GM12878 (cell line): ENCODE measurements around the gene PREX1. TPM values are rescaled to one million over a fixed set of nuclear protein-coding genes. Genes with fewer than 3 reads are reported as not detected.

ENCODE experiments used
- ATAC-seq: fragments of 200-7000 bp; cut with Tn5 transposase; 3 replicates; pipeline ENCODE4 v1.9.1; 2020; ENCODE audit warnings: mild to moderate bottlenecking, moderate library complexity
- BruUV-seq: library from RNA; stranded (reverse); fragments of 400-500 nt; replicated peaks from 2 replicates; lab custom pipeline; 2021; lab: Mats Ljungman, UMichigan
- CTCF ChIA-PET: fragments of 300-600 bp; sonication (Branson Sonifier 250); formaldehyde crosslinking; extraction: SDS; loops from one replicate; lab custom pipeline; 2021; ENCODE audit warnings: inconsistent platforms; lab: Yijun Ruan, JAX
- POLR2A ChIA-PET: fragments of 350-600 bp; formaldehyde crosslinking; extraction: SDS; loops from one replicate; lab custom pipeline; 2021; ENCODE audit warnings: inconsistent platforms; lab: Charles Lee
- RAD21 ChIA-PET: fragments of 300-600 bp; sonication (Branson Sonifier 250); formaldehyde crosslinking; loops from one replicate; lab custom pipeline; 2023; ENCODE audit warnings: antibody characterized with exemption; ENCODE audit not compliant: unreplicated experiment; lab: Charles Lee
- SMC1A ChIA-PET: fragments of 300-600 bp; sonication (Branson Sonifier 250); formaldehyde crosslinking; loops from one replicate; lab custom pipeline; 2023; ENCODE audit not compliant: unreplicated experiment, uncharacterized antibody; lab: Charles Lee
- DNase-seq: peaks from one replicate; pipeline ENCODE4 v3.0.0-alpha.2; 2011; ENCODE audit warnings: low read depth, low spot score
- FAIRE-seq: peaks from 3 replicates; lab custom pipeline; 2011; peaks lifted over from hg19 to GRCh38; lab: Jason Lieb, UNC
- H2AFZ ChIP-seq: 2 replicates; pipeline ENCODE4 v1.6.0; 2011; ENCODE audit warnings: low read depth, low read length, control low read depth; ENCODE audit not compliant: control insufficient read depth
- H3K27ac ChIP-seq: 2 replicates; pipeline ENCODE4 v1.5.1; 2011; ENCODE audit warnings: control low read depth; ENCODE audit not compliant: control insufficient read depth, insufficient read depth
- H3K27me3 ChIP-seq, 2 experiments: replicated peaks in 1 of 2; 2 replicates each; pipeline versions ENCODE4 v1.6.0 to v1.6.1; 2011; ENCODE audit warnings: low read length in 1 of 2; ENCODE audit not compliant: control insufficient read depth in 2 of 2, insufficient read depth in 2 of 2
- H3K36me3 ChIP-seq, 2 experiments: 2 replicates each; pipeline ENCODE4 v1.5.1; 2011; ENCODE audit warnings: low read length in 1 of 2; ENCODE audit not compliant: control insufficient read depth in 2 of 2, insufficient read depth in 2 of 2
- H3K4me1 ChIP-seq: 2 replicates; pipeline ENCODE4 v1.6.1; 2011; ENCODE audit warnings: mild to moderate bottlenecking, low read length, moderate library complexity, mixed read lengths; ENCODE audit not compliant: control insufficient read depth, insufficient read depth
- H3K4me2 ChIP-seq: 2 replicates; pipeline ENCODE4 v1.6.0; 2011; ENCODE audit warnings: control low read depth; ENCODE audit not compliant: control insufficient read depth, insufficient read depth
- H3K4me3 ChIP-seq: fragments of 200-600 bp; sonication (generic); 2 replicates; pipeline ENCODE4 v1.5.1; 2016
- H3K79me2 ChIP-seq: 2 replicates; pipeline ENCODE4 v1.6.0; 2011; ENCODE audit warnings: low read length; ENCODE audit not compliant: control insufficient read depth, insufficient read depth
- H3K9ac ChIP-seq: 2 replicates; pipeline ENCODE4 v1.8.0; 2011; ENCODE audit warnings: low read length, control low read depth, mixed read lengths; ENCODE audit not compliant: control insufficient read depth, insufficient read depth
- H3K9me3 ChIP-seq: replicated peaks from 3 replicates; pipeline ENCODE4 v1.5.1; 2011; ENCODE audit warnings: mild to moderate bottlenecking, low read length; ENCODE audit not compliant: control insufficient read depth, insufficient read depth
- H4K20me1 ChIP-seq: 2 replicates; pipeline ENCODE4 v1.6.0; 2011; ENCODE audit not compliant: control insufficient read depth, insufficient read depth
- CHD1 ChIP-seq: IDR thresholded peaks from 2 replicates; pipeline ENCODE4 v1.6.1; 2012; ENCODE audit warnings: low read depth, low read length, improper control_type of control experiment
- CUX1 ChIP-seq: IDR thresholded peaks from 2 replicates; pipeline ENCODE4 v1.6.1; 2012; ENCODE audit warnings: improper control_type of control experiment, low read depth, low read length; ENCODE audit not compliant: insufficient replicate concordance
- DPF2 ChIP-seq: fragments of 450-650 bp; IDR thresholded peaks from 2 replicates; pipeline ENCODE4 v1.6.1; 2017; ENCODE audit warnings: mild to moderate bottlenecking
- FOS ChIP-seq: IDR thresholded peaks from 3 replicates; pipeline ENCODE4 v1.6.1; 2011; ENCODE audit warnings: borderline replicate concordance; ENCODE audit not compliant: insufficient read length; ENCODE audit errors: extremely low read depth
- HDAC6 ChIP-seq: fragments of 200-600 bp; sonication (generic); IDR thresholded peaks from one replicate; pipeline ENCODE4 v1.8.0; 2017; ENCODE audit warnings: antibody characterized with exemption; ENCODE audit not compliant: unreplicated experiment
- SRF ChIP-seq, 2 experiments: IDR thresholded peaks; 2 replicates each; pipeline ENCODE4 v1.6.1; 2011; ENCODE audit warnings: low read depth in 2 of 2, low read length in 2 of 2, mild to moderate bottlenecking in 1 of 2, moderate library complexity in 1 of 2
- ZNF274 ChIP-seq: IDR thresholded peaks from one replicate; pipeline ENCODE4 v1.8.0; 2011; ENCODE audit not compliant: insufficient read length, insufficient read depth
- WGBS: methylation state at CpG from one replicate; pipeline ENCODE4 v1.1.6; 2016; ENCODE audit warnings: low lambda C conversion rate; ENCODE audit not compliant: insufficient replicate concordance, insufficient coverage; ENCODE audit errors: missing lambda C conversion rate; 5-methylcytosine and 5-hydroxymethylcytosine counted together
- in situ Hi-C: fragments of 300-500 bp; cut with MboI; formaldehyde crosslinking; loops from 9 replicates; pipeline ENCODE4 v1.14.3; 2018; ENCODE audit warnings: mixed read lengths
- intact Hi-C: fragments of 100-400 bp; cut with micrococcal nuclease; formaldehyde crosslinking; loops from one replicate; pipeline ENCODE4 v1.14.2; 2022; ENCODE audit not compliant: unreplicated experiment
- polyA plus RNA-seq, 11 experiments: library from polyadenylated mRNA; depleted of rRNA in 4 of 11; unstranded in 6 of 11; stranded (reverse) in 5 of 11; fragments of >200 nt; fragmentation: Nextera tagmentation in 4 of 11; fragmentation: Illumina TruSeq in 1 of 11; extraction: Ambion mirVana in 4 of 11; extraction: Trizol in 1 of 11; gene quantifications; 1 replicate in 1 of 11; 2 replicates in 10 of 11; pipeline versions ENCODE4 v1.2.1 to v1.2.3, GENCODE V29; 2011 to 2016; ENCODE audit warnings: inconsistent platforms in 2 of 11, missing spikeins in 2 of 11, low read depth in 1 of 11
- total RNA-seq, 4 experiments: library from RNA; depleted of rRNA in 3 of 4; stranded (reverse); fragments of >200 nt in 3 of 4; fragmentation: Illumina TruSeq in 1 of 4; extraction: Trizol in 1 of 4; gene quantifications; 2 replicates each; pipeline versions ENCODE4 v1.2.1 to v1.2.3, GENCODE V29; 2013 to 2021
- TF ChIP-seq, protein P1 (sequence below): fragments of 450-650 bp; formaldehyde crosslinking; IDR thresholded peaks from 2 replicates; pipeline ENCODE4 v1.5.0; 2022; ENCODE audit warnings: mild to moderate bottlenecking, missing genetic modification characterization
- TF ChIP-seq, protein P2 (sequence below): fragments of 450-650 bp; IDR thresholded peaks from 2 replicates; pipeline ENCODE4 v1.6.1; 2016; ENCODE audit warnings: mild to moderate bottlenecking

The PREX1 gene
- total and polyA plus RNA-seq, 10 of the 15 experiments (the other 5 are each of a cell fraction or from before 2014, with no cell fraction given): 2.6 to 114 (median 38.9) TPM

DNA sequence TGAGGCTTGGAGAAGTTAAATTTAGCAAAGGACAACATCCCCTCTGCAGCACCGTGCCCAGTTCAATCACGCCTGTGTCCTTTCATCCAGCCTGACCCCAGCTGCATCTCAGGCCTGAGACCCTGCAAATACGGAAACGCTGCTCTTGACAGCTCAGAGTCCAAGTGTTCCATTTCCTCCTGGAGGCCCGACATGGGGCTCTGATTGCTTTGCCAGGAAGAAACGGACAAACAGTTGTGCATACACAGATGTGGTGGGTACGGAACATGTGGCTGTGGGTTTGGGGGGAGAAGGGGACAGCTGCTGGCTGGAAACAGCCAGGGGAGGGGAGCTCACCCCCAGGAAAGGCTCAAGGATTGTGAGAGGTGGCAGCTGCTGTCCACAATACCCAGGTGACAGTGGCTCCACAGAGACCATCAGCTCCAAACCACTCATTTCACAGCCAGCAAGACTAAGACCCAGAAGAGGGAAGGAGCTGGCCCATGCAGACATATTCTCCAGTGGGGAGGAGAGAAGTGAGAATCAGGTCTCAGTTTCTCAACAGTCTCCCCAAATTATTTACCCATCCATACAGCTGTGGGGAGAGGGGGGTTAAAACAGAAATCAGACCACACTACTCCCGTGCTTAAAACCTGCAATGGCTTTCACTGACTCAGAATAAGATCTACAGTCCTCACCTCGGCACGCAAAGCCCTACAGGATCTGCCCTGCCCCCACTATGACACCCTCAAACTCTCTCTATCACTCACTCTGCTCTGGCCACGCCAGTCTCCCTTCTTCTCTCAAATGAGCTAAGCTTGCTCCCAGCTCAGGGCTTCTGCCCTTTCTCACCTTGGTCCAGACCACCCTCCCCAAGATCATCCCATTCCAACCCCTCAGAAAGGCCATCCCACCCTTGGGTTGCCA lies 89.1 kb downstream of the PREX1 start (continued):
- TF ChIP-seq, protein P1, sequence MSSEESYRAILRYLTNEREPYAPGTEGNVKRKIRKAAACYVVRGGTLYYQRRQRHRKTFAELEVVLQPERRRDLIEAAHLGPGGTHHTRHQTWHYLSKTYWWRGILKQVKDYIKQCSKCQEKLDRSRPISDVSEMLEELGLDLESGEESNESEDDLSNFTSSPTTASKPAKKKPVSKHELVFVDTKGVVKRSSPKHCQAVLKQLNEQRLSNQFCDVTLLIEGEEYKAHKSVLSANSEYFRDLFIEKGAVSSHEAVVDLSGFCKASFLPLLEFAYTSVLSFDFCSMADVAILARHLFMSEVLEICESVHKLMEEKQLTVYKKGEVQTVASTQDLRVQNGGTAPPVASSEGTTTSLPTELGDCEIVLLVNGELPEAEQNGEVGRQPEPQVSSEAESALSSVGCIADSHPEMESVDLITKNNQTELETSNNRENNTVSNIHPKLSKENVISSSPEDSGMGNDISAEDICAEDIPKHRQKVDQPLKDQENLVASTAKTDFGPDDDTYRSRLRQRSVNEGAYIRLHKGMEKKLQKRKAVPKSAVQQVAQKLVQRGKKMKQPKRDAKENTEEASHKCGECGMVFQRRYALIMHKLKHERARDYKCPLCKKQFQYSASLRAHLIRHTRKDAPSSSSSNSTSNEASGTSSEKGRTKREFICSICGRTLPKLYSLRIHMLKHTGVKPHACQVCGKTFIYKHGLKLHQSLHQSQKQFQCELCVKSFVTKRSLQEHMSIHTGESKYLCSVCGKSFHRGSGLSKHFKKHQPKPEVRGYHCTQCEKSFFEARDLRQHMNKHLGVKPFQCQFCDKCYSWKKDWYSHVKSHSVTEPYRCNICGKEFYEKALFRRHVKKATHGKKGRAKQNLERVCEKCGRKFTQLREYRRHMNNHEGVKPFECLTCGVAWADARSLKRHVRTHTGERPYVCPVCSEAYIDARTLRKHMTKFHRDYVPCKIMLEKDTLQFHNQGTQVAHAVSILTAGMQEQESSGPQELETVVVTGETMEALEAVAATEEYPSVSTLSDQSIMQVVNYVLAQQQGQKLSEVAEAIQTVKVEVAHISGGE (CRISPR knock-in tag): no peak
- TF ChIP-seq HDAC6 (no peak), CHD1 (no peak)

- peaks cover 54% of the 10 kb centered on the region for H3K4me1 ChIP-seq
- H3K27ac ChIP-seq: peak overlapping the region; percentile 95
- peaks cover 26% of the 10 kb centered on the region for H3K79me2 ChIP-seq
- FAIRE-seq: no peak
- no TSS peak for BruUV-seq
- no peaks in the 10 kb centered on the region for H3K27me3 ChIP-seq
- POLR2A ChIA-PET: interaction anchor here (0.6 to 3.1 kb wide), 8 partner anchors 10 to 188 kb away, joined by 3 to 28 read pairs (median 4); no protein-coding TSS in a partner anchor
- no peaks in the 10 kb centered on the region for H4K20me1 ChIP-seq
- in situ Hi-C loops: no loop called here
- WGBS: 28% methylated on average over 3 of the region's 3 CpGs
- H3K4me3 ChIP-seq: peak overlapping the region; percentile 41; the same call in 1 of the 2 replicates
- ATAC-seq: no peak
- DNase-seq: no peak
- H3K9me3 ChIP-seq: no peaks in the 10 kb centered on the region
- peak overlapping the region; percentile 50 for H3K9ac ChIP-seq
- RAD21 ChIA-PET: interaction anchor here (1.2 to 4.9 kb wide), 13 partner anchors 11 to 167 kb away, joined by 3 to 42 read pairs (median 8); partner anchors contain the start of gene PREX1
- no peak overlapping the region for H2AFZ ChIP-seq
- H3K36me3 ChIP-seq: peaks cover 29 to 42% of the 10 kb centered on the region in 2 experiments
- SMC1A ChIA-PET: interaction anchor here (0.7 to 9.0 kb wide), 20 partner anchors 10 to 168 kb away, joined by 3 to 141 read pairs (median 5); partner anchors contain the start of gene PREX1
- CTCF ChIA-PET: interaction anchor here (0.7 to 1.9 kb wide), 7 partner anchors 11 to 95 kb away, joined by 3 to 13 read pairs (median 3); no protein-coding TSS in a partner anchor
- intact Hi-C loops: loop anchor here (1.0 to 2.0 kb wide), 4 partner anchors 19 to 167 kb away; no protein-coding TSS in a partner anchor
- H3K4me2 ChIP-seq: peak overlapping the region; percentile 78
- TF ChIP-seq, protein P2, sequence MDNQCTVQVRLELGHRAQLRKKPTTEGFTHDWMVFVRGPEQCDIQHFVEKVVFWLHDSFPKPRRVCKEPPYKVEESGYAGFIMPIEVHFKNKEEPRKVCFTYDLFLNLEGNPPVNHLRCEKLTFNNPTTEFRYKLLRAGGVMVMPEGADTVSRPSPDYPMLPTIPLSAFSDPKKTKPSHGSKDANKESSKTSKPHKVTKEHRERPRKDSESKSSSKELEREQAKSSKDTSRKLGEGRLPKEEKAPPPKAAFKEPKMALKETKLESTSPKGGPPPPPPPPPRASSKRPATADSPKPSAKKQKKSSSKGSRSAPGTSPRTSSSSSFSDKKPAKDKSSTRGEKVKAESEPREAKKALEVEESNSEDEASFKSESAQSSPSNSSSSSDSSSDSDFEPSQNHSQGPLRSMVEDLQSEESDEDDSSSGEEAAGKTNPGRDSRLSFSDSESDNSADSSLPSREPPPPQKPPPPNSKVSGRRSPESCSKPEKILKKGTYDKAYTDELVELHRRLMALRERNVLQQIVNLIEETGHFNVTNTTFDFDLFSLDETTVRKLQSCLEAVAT: peak; percentile 41
- TF ChIP-seq DPF2 (no peak), SRF (IDR thresholded peaks at IDR 0.05; ENCODE audit: low read depth in 2 of 2, low read length in 2 of 2) (0 out of 4 replicates have a peak, but pooled peaks of 1 of the 2 experiments have one; percentile 20), ZNF274 (no peak), FOS (no peak), CUX1 (no peak)
Observed at GRCh38 chr20:48738094-48738398, 89.8 kb downstream of the PREX1 start.
